ENCODE measurements around the gene DPM1. TPM values are rescaled to one million over a fixed set of nuclear protein-coding genes. Genes with fewer than 3 reads are reported as not detected.

The DPM1 gene
- total RNA-seq, 1 experiment from 2014 or later = 66.8 TPM

DNA sequence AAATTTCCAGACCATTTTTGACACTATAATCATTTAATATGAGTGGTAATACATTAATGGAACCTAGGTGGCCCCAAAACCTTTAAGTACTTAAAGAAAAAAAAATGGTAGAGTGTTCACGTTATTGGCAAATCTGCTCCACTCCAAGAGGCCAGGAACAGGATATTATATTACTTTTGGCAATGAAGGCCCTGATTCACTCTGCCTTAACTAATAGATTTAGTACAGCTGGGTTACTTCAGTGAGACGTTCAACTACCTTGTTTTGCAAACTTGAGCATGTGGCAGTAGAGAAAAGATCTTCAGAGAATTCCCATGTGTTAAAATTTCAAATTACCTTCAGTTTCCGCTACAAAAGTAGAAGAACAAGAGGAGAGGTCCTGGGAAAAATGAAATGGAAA lies 39.9 kb downstream of the DPM1 start:
- BruUV-seq (replicated peaks) = no TSS peak
- ChIA-PET CTCF (interaction anchor here (0.6 to 3.6 kb wide), 4 partner anchors 11 to 485 kb away, joined by 3 to 55 read pairs (median 8); partner anchors contain the start of gene ADNP), POLR2A (interaction anchor here (0.7 to 5.4 kb wide), 11 partner anchors 13 to 128 kb away, joined by 3 to 94 read pairs (median 10); partner anchors contain the start of genes ADNP, BCAS4, DPM1 and MOCS3)

DNA sequence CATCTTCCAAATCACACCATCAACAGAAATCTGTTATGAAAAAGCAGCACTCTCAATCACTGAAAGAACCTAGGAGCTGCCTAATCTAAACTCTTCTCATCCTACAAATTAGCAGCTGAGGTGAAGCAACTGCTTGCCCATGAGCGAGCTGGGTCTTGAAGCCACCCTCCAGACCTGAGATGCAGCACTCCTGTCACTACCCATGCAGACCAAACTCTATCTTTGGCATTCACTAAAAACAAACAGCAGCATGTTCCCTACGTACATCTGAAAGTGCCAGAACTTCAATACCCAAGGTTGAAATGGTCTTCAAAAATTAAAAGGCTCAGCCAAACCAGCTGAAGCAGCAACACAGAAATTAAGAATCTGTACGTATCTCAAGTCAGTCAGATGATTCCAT lies 41.4 kb downstream of the DPM1 start:
- no peak for DNase-seq (ENCODE audit: unreplicated experiment)
- CTCF ChIA-PET = interaction anchor here (1.0 to 4.6 kb wide), 8 partner anchors 12 to 122 kb away, joined by 3 to 39 read pairs (median 5); partner anchors contain the start of gene BCAS4
- no TSS peak for BruUV-seq (replicated peaks)
- H3K27me3 Mint-ChIP-seq (ENCODE audit: insufficient read depth, unreplicated experiment) = no peaks in the 10 kb centered on the region
- peaks cover 51% of the 10 kb centered on the region for H3K4me1 Mint-ChIP-seq (ENCODE audit: insufficient read depth, unreplicated experiment)
- no peak overlapping the region for H3K4me3 Mint-ChIP-seq (ENCODE audit: unreplicated experiment)
- peaks cover 49% of the 10 kb centered on the region for H3K36me3 Mint-ChIP-seq (ENCODE audit: insufficient read depth, unreplicated experiment)
- intact Hi-C loops (cut with micrococcal nuclease) = no loop called here
- POLR2A ChIA-PET = interaction anchor here (0.9 to 6.5 kb wide), 15 partner anchors 9 to 154 kb away, joined by 3 to 87 read pairs (median 5); partner anchors contain the start of genes ADNP, BCAS4, DPM1 and MOCS3
- H3K9me3 Mint-ChIP-seq (ENCODE audit: unreplicated experiment) = no peaks in the 10 kb centered on the region
- peak overlapping the region; percentile 30 for H3K27ac Mint-ChIP-seq (ENCODE audit: low read depth, unreplicated experiment)
- TF ChIP-seq, protein P1, sequence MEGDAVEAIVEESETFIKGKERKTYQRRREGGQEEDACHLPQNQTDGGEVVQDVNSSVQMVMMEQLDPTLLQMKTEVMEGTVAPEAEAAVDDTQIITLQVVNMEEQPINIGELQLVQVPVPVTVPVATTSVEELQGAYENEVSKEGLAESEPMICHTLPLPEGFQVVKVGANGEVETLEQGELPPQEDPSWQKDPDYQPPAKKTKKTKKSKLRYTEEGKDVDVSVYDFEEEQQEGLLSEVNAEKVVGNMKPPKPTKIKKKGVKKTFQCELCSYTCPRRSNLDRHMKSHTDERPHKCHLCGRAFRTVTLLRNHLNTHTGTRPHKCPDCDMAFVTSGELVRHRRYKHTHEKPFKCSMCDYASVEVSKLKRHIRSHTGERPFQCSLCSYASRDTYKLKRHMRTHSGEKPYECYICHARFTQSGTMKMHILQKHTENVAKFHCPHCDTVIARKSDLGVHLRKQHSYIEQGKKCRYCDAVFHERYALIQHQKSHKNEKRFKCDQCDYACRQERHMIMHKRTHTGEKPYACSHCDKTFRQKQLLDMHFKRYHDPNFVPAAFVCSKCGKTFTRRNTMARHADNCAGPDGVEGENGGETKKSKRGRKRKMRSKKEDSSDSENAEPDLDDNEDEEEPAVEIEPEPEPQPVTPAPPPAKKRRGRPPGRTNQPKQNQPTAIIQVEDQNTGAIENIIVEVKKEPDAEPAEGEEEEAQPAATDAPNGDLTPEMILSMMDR (IDR thresholded peaks at IDR 0.05; ENCODE audit: unreplicated experiment) = no peak

More for the DNA sequence above, 39.9 kb downstream of the DPM1 start:
- H3K27me3 Mint-ChIP-seq (ENCODE audit: insufficient read depth, unreplicated experiment) = no peaks in the 10 kb centered on the region
- no peak for DNase-seq (ENCODE audit: unreplicated experiment)
- H3K9me3 Mint-ChIP-seq (ENCODE audit: unreplicated experiment) = no peaks in the 10 kb centered on the region
- TF ChIP-seq, protein P1 (IDR thresholded peaks at IDR 0.05; ENCODE audit: unreplicated experiment) = no peak
- H3K27ac Mint-ChIP-seq (ENCODE audit: low read depth, unreplicated experiment) = peak overlapping the region; percentile 70
- intact Hi-C loops (cut with micrococcal nuclease) = no loop called here
- no peak overlapping the region for H3K4me3 Mint-ChIP-seq (ENCODE audit: unreplicated experiment)
- H3K4me1 Mint-ChIP-seq (ENCODE audit: insufficient read depth, unreplicated experiment) = peaks cover 49% of the 10 kb centered on the region
- H3K36me3 Mint-ChIP-seq (ENCODE audit: insufficient read depth, unreplicated experiment) = peaks cover 56% of the 10 kb centered on the region

DNA sequence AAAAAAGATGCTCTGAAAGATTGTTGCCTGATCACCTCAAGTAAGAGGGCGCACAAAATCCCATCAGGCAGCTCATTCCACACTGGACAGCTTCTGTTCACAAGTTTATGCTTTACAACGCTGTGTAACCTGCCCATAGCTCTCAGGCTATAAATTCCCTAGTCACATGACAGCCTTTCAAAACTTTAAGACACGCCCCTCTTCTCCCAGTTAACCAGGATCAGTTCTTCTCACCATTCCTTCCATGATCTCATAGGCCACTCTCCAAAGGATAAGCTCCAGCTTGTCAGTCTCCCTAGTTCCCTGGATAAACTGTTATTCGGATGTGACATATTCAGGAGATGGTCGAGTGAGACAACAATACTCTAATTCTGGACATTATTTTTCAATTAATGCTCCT lies 42.1 kb downstream of the DPM1 start:
- DNase-seq (ENCODE audit: unreplicated experiment) = peak; percentile 55
- TF ChIP-seq, protein P1 (IDR thresholded peaks at IDR 0.05; ENCODE audit: unreplicated experiment) = no peak
- intact Hi-C loops (cut with micrococcal nuclease) = no loop called here
- peak overlapping the region; percentile 30 for H3K27ac Mint-ChIP-seq (ENCODE audit: low read depth, unreplicated experiment)
- H3K27me3 Mint-ChIP-seq (ENCODE audit: insufficient read depth, unreplicated experiment) = no peaks in the 10 kb centered on the region
- peaks cover 51% of the 10 kb centered on the region for H3K36me3 Mint-ChIP-seq (ENCODE audit: insufficient read depth, unreplicated experiment)
- no peaks in the 10 kb centered on the region for H3K9me3 Mint-ChIP-seq (ENCODE audit: unreplicated experiment)
- peak overlapping the region; percentile 32 for H3K4me3 Mint-ChIP-seq (ENCODE audit: unreplicated experiment)
- POLR2A ChIA-PET = interaction anchor here (0.6 to 6.5 kb wide), 19 partner anchors 9 to 721 kb away, joined by 3 to 87 read pairs (median 5); partner anchors contain the start of genes ADNP, BCAS4, DPM1 and MOCS3
- CTCF ChIA-PET = interaction anchor here (0.6 to 4.6 kb wide), 10 partner anchors 8 to 121 kb away, joined by 3 to 39 read pairs (median 5); partner anchors contain the start of gene BCAS4
- BruUV-seq (replicated peaks) = no TSS peak
- peaks cover 57% of the 10 kb centered on the region for H3K4me1 Mint-ChIP-seq (ENCODE audit: insufficient read depth, unreplicated experiment)

DNA sequence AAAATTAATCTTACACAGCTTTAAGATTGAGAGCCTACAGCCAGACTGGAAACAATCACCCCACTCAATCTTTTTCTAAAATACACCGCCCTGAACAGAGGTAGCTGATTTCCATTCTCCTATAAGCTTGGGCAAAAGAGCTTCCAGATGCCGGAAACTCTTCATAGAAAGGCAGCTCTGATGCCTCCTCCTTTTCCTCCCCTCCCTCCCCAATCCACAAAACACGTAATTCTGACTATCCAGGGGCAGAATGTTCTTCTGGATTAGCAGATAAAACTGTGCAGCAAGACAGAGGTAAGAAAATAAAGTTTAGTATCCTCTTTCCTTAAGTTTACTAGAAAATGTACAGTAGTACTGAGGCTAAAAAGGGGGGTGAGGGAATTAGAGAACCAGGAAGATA lies 42.9 kb downstream of the DPM1 start:
- TF ChIP-seq, protein P1 (IDR thresholded peaks at IDR 0.05; ENCODE audit: unreplicated experiment) = no peak
- peaks cover 47% of the 10 kb centered on the region for H3K36me3 Mint-ChIP-seq (ENCODE audit: insufficient read depth, unreplicated experiment)
- H3K4me1 Mint-ChIP-seq (ENCODE audit: insufficient read depth, unreplicated experiment) = peaks cover 62% of the 10 kb centered on the region
- no peaks in the 10 kb centered on the region for H3K9me3 Mint-ChIP-seq (ENCODE audit: unreplicated experiment)
- no TSS peak for BruUV-seq (replicated peaks)
- CTCF ChIA-PET = interaction anchor here (0.7 to 4.6 kb wide), 8 partner anchors 11 to 122 kb away, joined by 3 to 39 read pairs (median 4); partner anchors contain the start of genes DPM1 and MOCS3
- intact Hi-C loops (cut with micrococcal nuclease) = no loop called here
- no peak overlapping the region for H3K27ac Mint-ChIP-seq (ENCODE audit: low read depth, unreplicated experiment)
- no peak for DNase-seq (ENCODE audit: unreplicated experiment)
- POLR2A ChIA-PET = interaction anchor here (1.1 to 6.5 kb wide), 14 partner anchors 12 to 125 kb away, joined by 3 to 87 read pairs (median 10); partner anchors contain the start of genes ADNP, BCAS4, DPM1 and MOCS3
- no peak overlapping the region for H3K4me3 Mint-ChIP-seq (ENCODE audit: unreplicated experiment)
- no peaks in the 10 kb centered on the region for H3K27me3 Mint-ChIP-seq (ENCODE audit: insufficient read depth, unreplicated experiment)

All from MCF 10A (cell line).